Adipocyte (in vitro differentiated cells): ENCODE data around the gene CAPN10.
"Not testable (repeated sequence)": the region's sequence is repeated elsewhere in the genome, so short reads cannot be mapped to it uniquely, and the experiment has no call there.

Source experiments
- DNase-seq: peaks from one replicate; pipeline ENCODE4 v3.0.0-alpha.2; 2015; ENCODE audit warnings: low read depth
- H3K27me3 ChIP-seq: replicated peaks from 2 replicates; pipeline ENCODE4 v1.7.0; 2013; ENCODE audit warnings: mild to moderate bottlenecking, low read length, moderate library complexity; ENCODE audit not compliant: control insufficient read depth, insufficient read depth
- H3K36me3 ChIP-seq: 2 replicates; pipeline ENCODE4 v1.7.0; 2013; ENCODE audit warnings: low read length, mild to moderate bottlenecking, moderate library complexity; ENCODE audit not compliant: control insufficient read depth, insufficient read depth, severe bottlenecking
- H3K4me1 ChIP-seq: 2 replicates; pipeline ENCODE4 v1.7.0; 2013; ENCODE audit warnings: mild to moderate bottlenecking, low read length, moderate library complexity; ENCODE audit not compliant: control insufficient read depth, insufficient read depth
- H3K4me3 ChIP-seq: 2 replicates; pipeline ENCODE4 v1.7.0; 2013; ENCODE audit warnings: mild to moderate bottlenecking, low read length, moderate library complexity
- H3K9ac ChIP-seq: 2 replicates; pipeline ENCODE4 v1.7.0; 2013; ENCODE audit warnings: mild to moderate bottlenecking, low read length, moderate library complexity
- H3K9me3 ChIP-seq: 2 replicates; pipeline ENCODE4 v1.7.0; 2013; ENCODE audit warnings: mild to moderate bottlenecking, low read length, moderate library complexity; ENCODE audit not compliant: control insufficient read depth

CAPN10 gene, protein sequence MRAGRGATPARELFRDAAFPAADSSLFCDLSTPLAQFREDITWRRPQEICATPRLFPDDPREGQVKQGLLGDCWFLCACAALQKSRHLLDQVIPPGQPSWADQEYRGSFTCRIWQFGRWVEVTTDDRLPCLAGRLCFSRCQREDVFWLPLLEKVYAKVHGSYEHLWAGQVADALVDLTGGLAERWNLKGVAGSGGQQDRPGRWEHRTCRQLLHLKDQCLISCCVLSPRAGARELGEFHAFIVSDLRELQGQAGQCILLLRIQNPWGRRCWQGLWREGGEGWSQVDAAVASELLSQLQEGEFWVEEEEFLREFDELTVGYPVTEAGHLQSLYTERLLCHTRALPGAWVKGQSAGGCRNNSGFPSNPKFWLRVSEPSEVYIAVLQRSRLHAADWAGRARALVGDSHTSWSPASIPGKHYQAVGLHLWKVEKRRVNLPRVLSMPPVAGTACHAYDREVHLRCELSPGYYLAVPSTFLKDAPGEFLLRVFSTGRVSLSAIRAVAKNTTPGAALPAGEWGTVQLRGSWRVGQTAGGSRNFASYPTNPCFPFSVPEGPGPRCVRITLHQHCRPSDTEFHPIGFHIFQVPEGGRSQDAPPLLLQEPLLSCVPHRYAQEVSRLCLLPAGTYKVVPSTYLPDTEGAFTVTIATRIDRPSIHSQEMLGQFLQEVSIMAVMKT

DNA sequence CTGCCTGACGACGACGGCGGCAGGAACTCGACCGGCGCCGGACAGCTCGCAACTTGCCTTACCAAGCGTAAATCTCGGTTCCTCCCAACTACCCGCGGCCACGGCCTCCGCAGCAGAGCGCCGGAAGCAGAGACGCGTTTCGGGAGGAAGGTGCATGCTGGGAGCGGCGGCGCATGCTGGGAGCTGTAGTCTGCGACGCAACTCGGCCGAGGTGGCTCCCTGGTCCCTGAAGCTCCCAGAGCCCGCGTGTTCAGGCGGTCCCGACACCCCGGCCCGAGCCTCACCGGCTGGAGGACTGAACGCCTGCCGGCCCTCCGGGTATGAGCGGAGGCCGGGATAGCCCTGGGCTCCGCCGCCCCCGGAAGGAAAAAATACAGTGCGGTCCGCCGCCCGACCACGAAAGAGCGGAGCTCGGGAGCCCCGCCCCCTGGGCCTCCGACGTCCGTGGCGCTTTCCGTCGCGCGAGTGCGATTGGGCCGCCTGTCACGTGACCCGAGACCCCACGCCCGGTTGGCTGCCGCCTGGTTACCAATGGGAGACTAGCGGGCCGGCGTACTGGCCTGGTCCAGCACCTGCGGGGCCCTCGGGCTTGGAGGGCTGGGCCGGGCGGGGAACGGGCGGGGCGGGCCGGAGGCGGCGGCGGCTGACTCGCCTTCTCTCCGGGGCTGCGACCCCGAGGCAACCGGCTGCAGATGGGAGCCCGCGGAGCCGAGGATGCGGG is at the start of gene CAPN10:
CAPN10 (plus strand) TSS at position 537 of the 721 bp plus-strand sequence; CDS start at position 715, 178 bp downstream.
- H3K4me1 ChIP-seq, result peaks cover 29% of the 10 kb centered on the region
- peaks cover 13% of the 10 kb centered on the region for H3K36me3 ChIP-seq
- H3K9ac ChIP-seq, result peak within 1 kb of the TSS; percentile 94
- no peaks in the 10 kb centered on the region for H3K27me3 ChIP-seq
- H3K4me3 ChIP-seq, result peak within 1 kb of the TSS; percentile 90
- DNase-seq, result peak; percentile 99
- H3K9me3 ChIP-seq, result no peaks in the 10 kb centered on the region

DNA sequence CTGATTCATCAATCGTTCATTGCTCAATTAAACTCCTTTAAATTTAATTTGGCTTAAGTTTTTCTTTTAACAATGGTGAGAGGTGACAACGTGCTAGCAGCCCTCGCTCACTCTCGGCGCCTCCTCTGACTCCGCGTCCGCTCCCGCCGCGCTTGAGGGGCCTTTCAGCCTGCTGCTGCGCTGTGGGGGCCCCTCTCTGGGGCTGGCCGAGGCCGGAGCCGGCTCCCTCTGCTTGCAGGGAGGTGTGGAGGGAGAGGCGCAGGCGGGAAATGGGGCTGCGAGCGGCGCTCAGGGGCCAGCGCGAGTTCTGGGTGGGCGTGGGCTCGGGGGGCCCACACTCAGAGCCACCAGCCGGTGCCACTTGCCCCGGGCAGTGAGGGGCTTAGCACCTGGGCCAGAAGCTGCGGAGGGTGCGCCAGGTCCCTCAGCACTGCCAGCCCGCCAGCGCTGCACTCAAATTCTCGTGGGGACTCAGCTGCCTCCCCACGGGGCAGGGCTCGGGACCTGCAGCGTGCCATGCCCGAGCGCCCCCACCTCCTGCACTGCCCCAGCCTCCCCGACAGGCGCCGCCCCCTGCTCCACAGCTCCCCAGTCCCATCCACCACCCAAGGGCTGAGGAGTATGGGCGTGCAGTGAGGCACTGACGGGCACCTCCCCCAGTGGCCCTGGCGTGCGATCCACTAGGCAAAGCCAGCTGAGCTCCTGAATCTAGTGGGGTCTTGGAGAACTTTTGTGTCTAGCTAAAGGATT is 48.3 kb upstream of the CAPN10 start:
- no peak overlapping the region for H3K4me3 ChIP-seq
- DNase-seq, result no peak
- H3K27me3 ChIP-seq, result no peaks in the 10 kb centered on the region
- H3K4me1 ChIP-seq, result no peaks in the 10 kb centered on the region
- H3K9me3 ChIP-seq, result no peaks in the 10 kb centered on the region
- H3K9ac ChIP-seq, result no peak overlapping the region
- H3K36me3 ChIP-seq, result peaks cover 9% of the 10 kb centered on the region

DNA sequence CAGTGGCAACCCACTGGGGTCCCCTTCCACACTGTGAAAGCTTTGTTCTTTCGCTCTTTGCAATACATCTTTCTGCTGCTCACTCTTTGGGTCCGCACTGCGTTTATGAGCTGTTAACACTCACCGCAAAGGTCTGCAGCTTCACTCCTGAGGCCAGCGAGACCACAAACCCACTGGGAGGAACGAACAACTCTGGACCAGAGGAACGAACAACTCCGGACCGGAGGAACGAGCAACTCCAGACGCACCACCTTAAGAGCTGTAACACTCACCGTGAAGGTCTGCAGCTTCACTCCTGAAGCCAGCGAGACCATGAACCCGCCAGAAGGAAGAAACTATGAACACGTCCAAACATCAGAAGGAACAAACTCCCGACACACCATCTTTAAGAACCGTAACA is 47.4 kb upstream of the CAPN10 start:
- H3K27me3 ChIP-seq, H3K4me3 ChIP-seq, H3K36me3 ChIP-seq, H3K9me3 ChIP-seq, H3K4me1 ChIP-seq, H3K9ac ChIP-seq, DNase-seq: not testable (repeated sequence)

DNA sequence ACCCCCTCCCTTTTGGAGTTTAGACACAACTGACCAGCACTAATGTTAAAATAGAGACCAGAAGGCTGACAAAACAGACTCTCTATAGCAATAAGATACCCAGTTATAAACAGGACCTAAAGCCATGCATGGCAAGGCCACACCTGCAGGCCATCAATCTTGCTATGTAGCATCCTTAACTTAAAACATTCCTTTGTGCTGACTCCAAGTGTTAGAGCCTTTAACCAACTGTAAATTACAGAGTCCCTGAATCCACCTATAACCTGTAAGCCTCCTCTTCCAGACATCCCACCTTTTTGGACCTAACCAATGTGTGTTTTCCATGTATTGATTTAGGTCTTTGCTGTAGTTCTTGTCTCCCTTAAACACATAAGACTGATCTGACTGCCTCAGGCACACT is 46.6 kb upstream of the CAPN10 start:
- no peaks in the 10 kb centered on the region for H3K27me3 ChIP-seq
- DNase-seq, result no peak
- H3K9me3 ChIP-seq, result no peaks in the 10 kb centered on the region
- H3K36me3 ChIP-seq, result peaks cover 9% of the 10 kb centered on the region
- no peak overlapping the region for H3K9ac ChIP-seq
- H3K4me1 ChIP-seq, result no peaks in the 10 kb centered on the region
- no peak overlapping the region for H3K4me3 ChIP-seq

DNA sequence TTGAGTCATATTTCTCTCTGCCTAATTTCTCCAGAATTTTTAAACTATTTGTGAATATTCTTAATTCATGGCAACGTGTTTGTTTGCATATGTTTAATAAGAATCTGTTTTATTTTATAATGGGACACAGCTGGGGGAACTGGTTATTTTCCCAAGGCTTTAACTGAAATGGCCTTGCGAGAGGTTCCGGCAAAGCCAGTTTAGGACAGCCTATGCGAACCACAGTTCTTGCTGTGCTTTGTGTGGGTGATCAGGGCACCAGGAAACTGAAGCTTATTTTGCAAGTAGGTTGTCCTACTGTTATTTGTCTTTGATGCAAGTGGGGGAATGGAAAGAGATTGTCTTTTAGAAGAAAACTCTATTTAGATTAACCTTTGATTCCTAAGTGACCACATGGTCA is 35.2 kb upstream of the CAPN10 start:
- Histone ChIP-seq H3K36me3 (peaks cover 9% of the 10 kb centered on the region), H3K4me3 (no peak overlapping the region)

DNA sequence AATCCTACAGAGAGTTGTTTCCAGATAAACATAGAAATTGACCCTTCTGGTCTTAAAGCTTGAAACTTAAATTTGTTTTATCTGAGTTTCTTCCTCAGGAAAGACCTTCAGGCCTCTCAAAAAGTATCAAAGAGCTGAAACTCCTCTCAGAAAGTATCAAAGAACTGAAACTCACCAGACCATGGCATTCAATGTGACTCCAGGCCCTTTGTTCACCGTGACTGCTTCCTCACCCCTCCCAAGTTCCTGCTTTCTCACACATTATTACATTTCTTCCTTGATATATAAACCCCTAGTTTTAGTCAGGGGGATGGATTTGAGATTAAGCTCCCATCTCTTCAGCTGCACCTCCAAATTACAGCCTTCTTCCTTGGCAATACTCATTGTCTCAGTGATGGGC is 34.7 kb upstream of the CAPN10 start:
- DNase-seq, result no peak
- Histone ChIP-seq H3K27me3 (no peaks in the 10 kb centered on the region), H3K36me3 (peaks cover 9% of the 10 kb centered on the region), H3K4me1 (peaks cover 3% of the 10 kb centered on the region), H3K9me3 (peaks cover 6% of the 10 kb centered on the region), H3K4me3 (no peak overlapping the region), H3K9ac (no peak overlapping the region)

More for the DNA sequence above, 35.2 kb upstream of the CAPN10 start:
- H3K4me1 ChIP-seq, result no peaks in the 10 kb centered on the region
- DNase-seq, result no peak
- peaks cover 6% of the 10 kb centered on the region for H3K9me3 ChIP-seq
- no peaks in the 10 kb centered on the region for H3K27me3 ChIP-seq
- no peak overlapping the region for H3K9ac ChIP-seq

DNA sequence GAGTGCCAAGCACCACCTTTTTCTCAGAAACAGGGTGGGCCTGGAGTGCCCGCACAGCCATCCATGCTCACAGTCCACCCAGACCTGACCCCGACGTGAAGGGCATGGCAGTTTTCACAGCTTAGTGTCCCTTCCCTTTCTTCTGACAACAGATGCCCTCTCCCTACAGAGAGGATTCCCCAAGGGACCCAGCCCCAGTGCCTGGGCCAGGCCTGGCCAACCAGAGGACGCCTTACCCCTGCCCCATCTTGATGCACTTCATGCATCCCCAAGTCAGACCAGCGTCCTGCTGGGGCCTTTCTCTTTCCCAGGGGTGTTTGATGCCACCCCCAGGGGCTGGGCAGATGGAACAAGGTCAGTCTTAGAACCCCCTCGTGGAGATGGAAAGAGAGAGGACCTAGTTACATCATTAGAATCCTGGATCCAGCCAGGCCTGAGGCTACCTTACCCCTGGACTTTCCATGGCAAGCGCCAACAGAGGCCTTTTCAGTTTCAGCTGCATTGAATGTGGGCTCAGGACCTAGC is 32.5 kb upstream of the CAPN10 start:
- no peaks in the 10 kb centered on the region for H3K27me3 ChIP-seq
- peaks cover 20% of the 10 kb centered on the region for H3K4me1 ChIP-seq
- H3K36me3 ChIP-seq, result peaks cover 9% of the 10 kb centered on the region
- H3K9me3 ChIP-seq, result peaks cover 6% of the 10 kb centered on the region
- no peak overlapping the region for H3K4me3 ChIP-seq
- DNase-seq, result no peak
- no peak overlapping the region for H3K9ac ChIP-seq

DNA sequence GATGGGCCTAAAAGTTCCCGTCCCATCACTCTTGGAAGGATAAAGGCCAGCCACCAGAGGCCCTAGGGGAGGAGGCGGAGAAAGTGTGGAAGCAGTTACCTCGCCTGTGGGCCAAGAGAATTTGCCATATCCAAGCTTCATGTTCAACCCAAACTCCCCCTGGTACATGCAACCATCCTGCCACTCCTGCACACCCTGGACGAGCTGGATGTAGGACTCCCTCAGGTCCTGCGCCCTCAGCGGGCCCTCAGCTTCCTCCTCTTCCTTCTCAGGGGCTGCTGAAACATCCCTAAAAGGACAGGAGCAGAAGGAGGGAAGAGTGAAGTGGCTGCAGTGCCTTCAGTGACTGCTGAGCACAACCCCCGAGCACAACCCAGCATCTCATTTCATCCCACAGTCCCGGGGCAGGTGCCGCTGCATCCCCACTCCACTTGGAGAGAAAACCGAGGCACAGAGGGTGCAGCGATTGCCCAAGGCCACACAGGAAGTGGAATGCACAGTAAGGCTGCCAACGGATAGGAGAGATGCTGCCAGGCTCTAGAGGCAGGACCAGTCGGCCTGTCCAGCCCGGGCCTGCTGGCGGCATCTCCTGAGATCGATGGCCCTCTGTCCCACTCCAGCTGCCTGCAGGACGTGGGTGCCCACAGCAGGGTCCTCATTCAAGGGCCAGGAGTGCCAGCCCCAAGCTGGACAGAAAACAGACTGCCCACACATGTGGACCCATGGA is 31.6 kb upstream of the CAPN10 start:
- no peak overlapping the region for H3K4me3 ChIP-seq
- H3K4me1 ChIP-seq, result peaks cover 29% of the 10 kb centered on the region
- H3K9me3 ChIP-seq, result peaks cover 6% of the 10 kb centered on the region
- peaks cover 9% of the 10 kb centered on the region for H3K36me3 ChIP-seq
- H3K9ac ChIP-seq, result no peak overlapping the region
- no peaks in the 10 kb centered on the region for H3K27me3 ChIP-seq
- DNase-seq, result no peak

DNA sequence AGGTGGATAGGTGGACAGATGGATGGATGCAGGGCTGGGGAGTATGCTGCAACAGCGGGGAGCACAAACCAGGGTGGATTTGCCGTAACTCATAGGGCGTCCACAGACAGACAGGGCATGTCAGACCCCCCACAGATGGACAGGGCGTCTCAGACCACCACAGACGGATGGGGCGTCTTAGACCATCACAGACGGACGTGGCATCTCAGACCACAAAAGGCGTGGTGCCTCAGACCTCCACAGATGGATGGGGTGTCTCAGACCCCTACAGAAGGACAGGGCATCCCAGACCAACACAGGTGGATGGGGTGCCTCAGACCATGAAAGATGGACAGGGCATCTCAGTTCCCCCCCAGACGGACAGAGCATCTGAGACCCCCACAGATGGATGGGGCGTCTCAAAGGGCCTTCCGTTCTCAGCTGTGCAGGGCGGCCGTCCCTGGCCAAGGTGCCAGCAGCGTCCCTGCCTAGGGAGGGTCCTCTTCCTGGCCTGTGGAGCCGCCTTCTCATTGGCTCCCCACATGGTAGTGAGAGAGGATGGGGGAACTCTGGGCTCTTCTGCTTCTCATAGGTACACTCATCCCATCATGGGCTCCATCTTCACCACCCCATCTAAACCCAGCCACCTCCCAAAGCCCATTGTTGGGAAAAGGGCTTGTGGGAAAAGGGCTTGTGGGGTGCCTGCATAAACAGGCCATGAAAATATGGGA is 30.8 kb upstream of the CAPN10 start:
- no peak for DNase-seq
- H3K9ac ChIP-seq, result no peak overlapping the region
- H3K36me3 ChIP-seq, result peaks cover 9% of the 10 kb centered on the region

More for the DNA sequence above, 30.8 kb upstream of the CAPN10 start:
- Histone ChIP-seq H3K27me3 (no peaks in the 10 kb centered on the region), H3K9me3 (peaks cover 5% of the 10 kb centered on the region), H3K4me3 (no peak overlapping the region), H3K4me1 (peaks cover 30% of the 10 kb centered on the region)
